Measurements from ENCODE around the gene ATP2B2. TPM values are rescaled to one million over a fixed set of nuclear protein-coding genes. Genes with fewer than 3 reads are reported as not detected.

The ATP2B2 gene
- total RNA-seq, 4 donors from 2014 or later: 0.29 to 9.5 (median 4.4) TPM

DNA sequence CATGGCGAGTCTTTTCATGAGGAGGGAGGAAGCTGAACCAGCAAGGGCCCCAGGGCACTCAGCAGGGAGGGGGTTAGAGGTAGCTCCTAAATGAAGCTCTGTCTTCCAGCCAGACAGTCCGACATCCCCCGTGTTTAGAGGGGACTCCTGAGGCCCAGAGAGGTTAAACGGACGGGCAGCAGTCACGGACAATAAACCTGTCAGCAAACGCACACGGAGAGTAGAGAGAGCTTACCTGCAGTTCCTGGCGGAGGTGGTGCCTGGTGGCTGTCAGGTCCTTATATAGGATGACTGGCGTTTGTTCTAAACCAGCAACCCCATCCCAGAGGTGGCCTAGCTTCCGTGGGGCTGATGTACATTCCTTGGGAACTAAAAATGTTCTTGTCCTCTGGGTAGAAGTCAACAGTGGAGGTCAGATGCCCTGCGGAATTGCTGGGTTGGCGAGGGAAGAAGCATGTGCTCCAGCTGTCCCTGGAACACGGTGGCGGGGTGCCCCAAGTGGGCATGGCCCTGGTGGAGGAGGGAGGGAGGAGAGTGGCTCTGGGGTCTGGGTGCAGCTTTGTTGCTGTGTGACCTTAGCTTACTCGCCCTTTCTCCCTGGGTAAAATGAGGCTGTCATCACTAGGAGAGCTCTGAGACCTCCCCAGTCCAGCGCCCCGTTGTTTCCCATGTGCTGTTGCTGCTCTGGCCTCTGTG lies 214.8 kb downstream of the ATP2B2 start:
- no peak for DNase-seq
- no peaks in the 10 kb centered on the region for H3K36me3 ChIP-seq
- no peak overlapping the region for H3K4me3 ChIP-seq
- H3K27ac ChIP-seq: no peak overlapping the region
- intact Hi-C loops (cut with DNase I; ENCODE audit: low total_unique reads): no loop called here
- TF ChIP-seq POLR2A (IDR thresholded peaks at IDR 0.05): no peak
- TF ChIP-seq, protein P1, sequence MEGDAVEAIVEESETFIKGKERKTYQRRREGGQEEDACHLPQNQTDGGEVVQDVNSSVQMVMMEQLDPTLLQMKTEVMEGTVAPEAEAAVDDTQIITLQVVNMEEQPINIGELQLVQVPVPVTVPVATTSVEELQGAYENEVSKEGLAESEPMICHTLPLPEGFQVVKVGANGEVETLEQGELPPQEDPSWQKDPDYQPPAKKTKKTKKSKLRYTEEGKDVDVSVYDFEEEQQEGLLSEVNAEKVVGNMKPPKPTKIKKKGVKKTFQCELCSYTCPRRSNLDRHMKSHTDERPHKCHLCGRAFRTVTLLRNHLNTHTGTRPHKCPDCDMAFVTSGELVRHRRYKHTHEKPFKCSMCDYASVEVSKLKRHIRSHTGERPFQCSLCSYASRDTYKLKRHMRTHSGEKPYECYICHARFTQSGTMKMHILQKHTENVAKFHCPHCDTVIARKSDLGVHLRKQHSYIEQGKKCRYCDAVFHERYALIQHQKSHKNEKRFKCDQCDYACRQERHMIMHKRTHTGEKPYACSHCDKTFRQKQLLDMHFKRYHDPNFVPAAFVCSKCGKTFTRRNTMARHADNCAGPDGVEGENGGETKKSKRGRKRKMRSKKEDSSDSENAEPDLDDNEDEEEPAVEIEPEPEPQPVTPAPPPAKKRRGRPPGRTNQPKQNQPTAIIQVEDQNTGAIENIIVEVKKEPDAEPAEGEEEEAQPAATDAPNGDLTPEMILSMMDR (IDR thresholded peaks at IDR 0.05): no peak
- no peaks in the 10 kb centered on the region for H3K9me3 ChIP-seq
- no peaks in the 10 kb centered on the region for H3K4me1 ChIP-seq
- no peaks in the 10 kb centered on the region for H3K27me3 ChIP-seq

DNA sequence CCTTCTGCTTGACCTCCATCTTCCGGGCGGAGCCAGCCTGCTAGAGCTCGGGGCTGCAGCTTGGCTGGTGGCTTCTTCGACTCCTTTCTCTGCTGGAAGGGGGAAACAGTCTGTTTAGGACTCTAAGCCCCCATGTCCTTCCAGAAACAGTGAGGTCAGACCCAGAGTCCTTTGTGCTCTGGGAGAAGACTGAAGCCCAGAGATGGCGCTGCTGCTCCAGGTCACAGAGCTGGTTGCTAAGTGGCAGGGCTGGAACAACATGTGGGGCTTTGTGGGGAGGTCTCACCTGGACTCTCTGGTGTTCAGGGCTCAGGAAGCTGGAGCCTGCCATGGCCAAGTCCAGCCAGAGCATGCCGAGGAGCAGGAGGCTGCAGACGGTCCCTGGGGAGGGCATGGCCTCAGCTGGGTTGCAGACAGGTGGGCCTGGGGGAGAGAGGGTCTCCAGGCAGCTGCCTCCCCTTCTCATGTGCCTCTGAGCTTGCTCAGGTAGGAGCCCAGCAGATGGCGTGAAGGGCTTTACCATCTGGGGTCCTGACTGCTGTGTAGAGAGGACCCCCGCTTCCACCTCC lies 215.5 kb downstream of the ATP2B2 start:
- Histone ChIP-seq H3K4me1 (no peaks in the 10 kb centered on the region), H3K36me3 (no peaks in the 10 kb centered on the region), H3K27ac (no peak overlapping the region), H3K9me3 (no peaks in the 10 kb centered on the region), H3K4me3 (no peak overlapping the region), H3K27me3 (no peaks in the 10 kb centered on the region)
- intact Hi-C loops (cut with DNase I; ENCODE audit: low total_unique reads): no loop called here
- DNase-seq: no peak
- TF ChIP-seq, protein P1 (IDR thresholded peaks at IDR 0.05): no peak
- TF ChIP-seq POLR2A (IDR thresholded peaks at IDR 0.05): no peak

DNA sequence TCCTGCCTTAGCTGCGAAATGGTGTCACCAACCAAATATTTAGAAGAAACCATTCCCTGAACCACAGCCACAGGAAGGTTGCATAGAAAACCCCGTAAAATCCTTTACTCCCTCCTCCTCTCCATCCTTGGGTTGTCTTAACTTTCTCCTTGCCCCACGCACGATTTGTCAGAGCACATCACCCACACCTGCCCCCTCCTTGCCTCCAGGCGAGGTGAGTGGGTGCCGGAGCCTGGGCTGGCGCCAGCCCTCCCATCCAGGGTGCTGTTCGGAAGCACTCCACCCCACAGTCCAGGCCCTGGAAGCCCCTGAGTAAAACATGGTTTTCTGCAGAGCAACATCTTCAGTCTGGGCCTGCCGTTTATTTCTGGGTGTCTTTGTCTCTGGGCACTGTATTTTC lies 216.3 kb downstream of the ATP2B2 start:
- H3K27ac ChIP-seq: no peak overlapping the region
- no peaks in the 10 kb centered on the region for H3K4me1 ChIP-seq
- intact Hi-C loops (cut with DNase I; ENCODE audit: low total_unique reads): no loop called here
- H3K9me3 ChIP-seq: no peaks in the 10 kb centered on the region
- H3K27me3 ChIP-seq: no peaks in the 10 kb centered on the region
- TF ChIP-seq, protein P1 (IDR thresholded peaks at IDR 0.05): no peak
- no peak for TF ChIP-seq POLR2A (IDR thresholded peaks at IDR 0.05)
- no peak overlapping the region for H3K4me3 ChIP-seq
- no peaks in the 10 kb centered on the region for H3K36me3 ChIP-seq
- DNase-seq: no peak

DNA sequence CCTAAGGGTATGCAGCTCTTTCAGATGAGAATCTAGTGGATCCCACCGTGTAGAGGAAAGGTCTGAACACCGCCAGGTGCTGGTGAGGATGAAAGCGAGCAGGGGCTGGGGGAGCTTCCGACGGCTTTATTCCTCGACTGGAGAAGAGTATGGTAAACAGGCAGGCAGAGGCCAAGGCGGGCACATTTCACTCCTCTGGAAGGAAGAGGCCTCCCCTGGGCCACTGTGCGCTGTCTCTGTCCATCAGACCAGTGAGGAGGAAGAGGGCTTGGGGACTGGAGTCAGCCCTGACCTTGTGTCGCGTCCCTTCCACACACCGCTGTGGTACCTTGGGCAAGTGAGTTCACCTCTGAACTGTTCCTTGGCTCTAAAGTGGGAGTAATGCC lies 216.8 kb downstream of the ATP2B2 start:
- H3K36me3 ChIP-seq: no peaks in the 10 kb centered on the region
- no peaks in the 10 kb centered on the region for H3K4me1 ChIP-seq
- no peaks in the 10 kb centered on the region for H3K9me3 ChIP-seq
- no peak overlapping the region for H3K27ac ChIP-seq
- no peak overlapping the region for H3K4me3 ChIP-seq
- H3K27me3 ChIP-seq: no peaks in the 10 kb centered on the region
- no peak for DNase-seq
- intact Hi-C loops (cut with DNase I; ENCODE audit: low total_unique reads): no loop called here
- TF ChIP-seq, protein P1 (IDR thresholded peaks at IDR 0.05): no peak
- no peak for TF ChIP-seq POLR2A (IDR thresholded peaks at IDR 0.05)

DNA sequence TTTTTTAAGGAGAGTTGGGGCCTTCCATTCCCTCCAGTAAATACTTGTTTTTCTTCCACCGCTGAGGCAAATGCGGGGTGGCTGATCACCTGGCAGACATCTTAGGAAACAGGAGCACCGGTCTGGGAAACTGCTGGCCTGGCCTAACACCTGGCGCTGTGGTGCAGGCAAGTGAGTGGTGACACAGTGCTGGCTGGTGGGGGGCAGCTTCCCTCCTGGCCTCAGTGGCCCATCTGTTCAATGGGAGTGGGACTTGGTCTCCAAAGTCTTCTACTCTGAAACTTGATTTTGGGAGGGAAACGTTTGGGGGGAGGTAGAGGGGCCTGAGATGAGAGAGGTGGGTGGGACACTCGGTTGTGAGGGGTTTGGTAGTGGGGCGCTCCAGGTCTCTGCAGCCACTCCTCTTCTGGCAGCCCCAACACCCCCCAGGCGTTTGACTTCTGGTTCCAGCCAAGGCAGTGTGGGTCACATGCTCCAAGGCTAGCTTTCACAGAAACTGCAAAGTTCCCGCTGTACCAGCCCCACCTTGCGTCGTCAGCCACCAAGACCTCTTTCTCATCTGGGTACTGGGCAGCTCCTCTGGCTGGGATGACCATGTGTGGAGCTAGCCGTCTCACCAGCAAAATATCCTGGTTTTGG lies 217.3 kb downstream of the ATP2B2 start:
- H3K9me3 ChIP-seq: no peaks in the 10 kb centered on the region
- no peaks in the 10 kb centered on the region for H3K4me1 ChIP-seq
- intact Hi-C loops (cut with DNase I; ENCODE audit: low total_unique reads): no loop called here
- H3K4me3 ChIP-seq: no peak overlapping the region
- H3K27ac ChIP-seq: no peak overlapping the region
- TF ChIP-seq POLR2A (IDR thresholded peaks at IDR 0.05): no peak
- TF ChIP-seq, protein P1 (IDR thresholded peaks at IDR 0.05): no peak
- H3K36me3 ChIP-seq: no peaks in the 10 kb centered on the region
- no peaks in the 10 kb centered on the region for H3K27me3 ChIP-seq
- no peak for DNase-seq

Data from uterus (tissue), 4 donors.